Measurements from ENCODE around the gene KLHL10.
A peak's percentile ranks its signal among the peaks of the same experiment; 100 is the strongest.

Gene KLHL10

GRCh38 chr17:41837761-41838538 lies at the start of gene KLHL10:
KLHL10 (plus strand) TSS chr17:41837825; CDS start chr17:41837933, 108 bp downstream.
- DNase-seq (ENCODE audit: low read depth in 3 of 3) = no peak

GRCh38 chr17:41792845-41793783 lies 44.5 kb upstream of the KLHL10 start:
- DNase-seq (ENCODE audit: low read depth in 3 of 3) = no peak

- no peak for DNase-seq (ENCODE audit: low read depth in 3 of 3)
Measured at GRCh38 chr17:41793784-41794539, 43.7 kb upstream of the KLHL10 start.

GRCh38 chr17:41794540-41794975 lies 43.1 kb upstream of the KLHL10 start:
- DNase-seq (ENCODE audit: low read depth in 3 of 3) = no peak

GRCh38 chr17:41796121-41796895 lies 41.3 kb upstream of the KLHL10 start:
- no peak for DNase-seq (ENCODE audit: low read depth in 3 of 3)

GRCh38 chr17:41797377-41797776 lies 40.2 kb upstream of the KLHL10 start:
- DNase-seq (ENCODE audit: low read depth in 3 of 3) = no peak

- DNase-seq (ENCODE audit: low read depth in 3 of 3) = no peak
Measured at GRCh38 chr17:41799366-41799765, 38.3 kb upstream of the KLHL10 start.

- DNase-seq (ENCODE audit: low read depth in 3 of 3) = no peak
Measured at GRCh38 chr17:41800601-41801373, 36.8 kb upstream of the KLHL10 start.

- DNase-seq (ENCODE audit: low read depth in 3 of 3) = peak in 2 of 3 donors; percentile 51 to 76
Measured at GRCh38 chr17:41801374-41802271, 36.0 kb upstream of the KLHL10 start.

- DNase-seq (ENCODE audit: low read depth in 3 of 3) = no peak
Measured at GRCh38 chr17:41803049-41804020, 34.3 kb upstream of the KLHL10 start.

- no peak for DNase-seq (ENCODE audit: low read depth in 3 of 3)
Measured at GRCh38 chr17:41806685-41807445, 30.8 kb upstream of the KLHL10 start.

GRCh38 chr17:41810659-41811548 lies 26.7 kb upstream of the KLHL10 start:
- DNase-seq (ENCODE audit: low read depth in 3 of 3) = no peak

- peak; percentile 35 to 66 (median 47) for DNase-seq (ENCODE audit: low read depth in 3 of 3)
Measured at GRCh38 chr17:41811549-41812380, 25.9 kb upstream of the KLHL10 start, which contains the start of gene P3H4. P3H4 (minus strand) TSS chr17:41811949; CDS start chr17:41811915, 34 bp downstream.

GRCh38 chr17:41812381-41813151 lies 25.1 kb upstream of the KLHL10 start, which contains the start of gene FKBP10:
FKBP10 (plus strand) TSS chr17:41813004; CDS start chr17:41813035, 31 bp downstream.
- DNase-seq (ENCODE audit: low read depth in 3 of 3) = no peak
